OCI-LY1 (cell line): ENCODE measurements around the gene EFR3B.

Source experiments
- CTCF ChIP-seq: fragments of 200-600 bp; sonication (generic), shearing (Covaris generic); IDR thresholded peaks from 2 replicates; pipeline ENCODE4 v1.5.1; 2017; ENCODE audit warnings: mild to moderate bottlenecking, antibody characterized with exemption, low read length, moderate library complexity, mixed read lengths
- EZH2 ChIP-seq: fragments of 200-600 bp; sonication (generic), shearing (Covaris generic); IDR thresholded peaks from 2 replicates; pipeline ENCODE4 v1.8.0; 2017; ENCODE audit warnings: borderline replicate concordance, mixed run types, mild to moderate bottlenecking, antibody characterized with exemption, low read length, moderate library complexity, mixed read lengths

GRCh38 chr2:25132693-25133092 is 90.8 kb downstream of the EFR3B start:
- no peak for TF ChIP-seq CTCF
- TF ChIP-seq EZH2 = no peak
